ENCODE results near the gene SF3A2.

GRCh38 chr19:2190848-2191455, 45.7 kb upstream of the SF3A2 start:
- no peak for TF ChIP-seq E2F4 (CRISPR knock-in tag; IDR thresholded peaks at IDR 0.05; ENCODE audit: borderline replicate concordance, low read depth)
- TF ChIP-seq, protein P1, sequence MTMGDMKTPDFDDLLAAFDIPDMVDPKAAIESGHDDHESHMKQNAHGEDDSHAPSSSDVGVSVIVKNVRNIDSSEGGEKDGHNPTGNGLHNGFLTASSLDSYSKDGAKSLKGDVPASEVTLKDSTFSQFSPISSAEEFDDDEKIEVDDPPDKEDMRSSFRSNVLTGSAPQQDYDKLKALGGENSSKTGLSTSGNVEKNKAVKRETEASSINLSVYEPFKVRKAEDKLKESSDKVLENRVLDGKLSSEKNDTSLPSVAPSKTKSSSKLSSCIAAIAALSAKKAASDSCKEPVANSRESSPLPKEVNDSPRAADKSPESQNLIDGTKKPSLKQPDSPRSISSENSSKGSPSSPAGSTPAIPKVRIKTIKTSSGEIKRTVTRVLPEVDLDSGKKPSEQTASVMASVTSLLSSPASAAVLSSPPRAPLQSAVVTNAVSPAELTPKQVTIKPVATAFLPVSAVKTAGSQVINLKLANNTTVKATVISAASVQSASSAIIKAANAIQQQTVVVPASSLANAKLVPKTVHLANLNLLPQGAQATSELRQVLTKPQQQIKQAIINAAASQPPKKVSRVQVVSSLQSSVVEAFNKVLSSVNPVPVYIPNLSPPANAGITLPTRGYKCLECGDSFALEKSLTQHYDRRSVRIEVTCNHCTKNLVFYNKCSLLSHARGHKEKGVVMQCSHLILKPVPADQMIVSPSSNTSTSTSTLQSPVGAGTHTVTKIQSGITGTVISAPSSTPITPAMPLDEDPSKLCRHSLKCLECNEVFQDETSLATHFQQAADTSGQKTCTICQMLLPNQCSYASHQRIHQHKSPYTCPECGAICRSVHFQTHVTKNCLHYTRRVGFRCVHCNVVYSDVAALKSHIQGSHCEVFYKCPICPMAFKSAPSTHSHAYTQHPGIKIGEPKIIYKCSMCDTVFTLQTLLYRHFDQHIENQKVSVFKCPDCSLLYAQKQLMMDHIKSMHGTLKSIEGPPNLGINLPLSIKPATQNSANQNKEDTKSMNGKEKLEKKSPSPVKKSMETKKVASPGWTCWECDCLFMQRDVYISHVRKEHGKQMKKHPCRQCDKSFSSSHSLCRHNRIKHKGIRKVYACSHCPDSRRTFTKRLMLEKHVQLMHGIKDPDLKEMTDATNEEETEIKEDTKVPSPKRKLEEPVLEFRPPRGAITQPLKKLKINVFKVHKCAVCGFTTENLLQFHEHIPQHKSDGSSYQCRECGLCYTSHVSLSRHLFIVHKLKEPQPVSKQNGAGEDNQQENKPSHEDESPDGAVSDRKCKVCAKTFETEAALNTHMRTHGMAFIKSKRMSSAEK (CRISPR knock-in tag; IDR thresholded peaks at IDR 0.05; ENCODE audit: borderline replicate concordance), result no peak
